Neural crest cell (in vitro differentiated cells): ENCODE results near the gene NTRK1. TPM values are rescaled to one million over a fixed set of nuclear protein-coding genes. Genes with fewer than 3 reads are reported as not detected.

Source experiments
- DNase-seq: peaks from one replicate; pipeline ENCODE4 v3.0.0; 2021; ENCODE audit warnings: low read depth, mixed read lengths, low spot score
- H3K27ac Mint-ChIP-seq: one replicate; pipeline ENCODE4 v1.8.0; 2021; ENCODE audit warnings: mild to moderate bottlenecking, mixed read lengths; ENCODE audit not compliant: unreplicated experiment
- H3K27me3 Mint-ChIP-seq: 2 replicates; pipeline ENCODE4 v1.8.0; 2021; ENCODE audit warnings: low read depth, mild to moderate bottlenecking, mixed read lengths
- H3K36me3 Mint-ChIP-seq: 2 replicates; pipeline ENCODE4 v1.8.0; 2021; ENCODE audit warnings: low read depth, mild to moderate bottlenecking, mixed read lengths
- H3K4me1 Mint-ChIP-seq: 2 replicates; pipeline ENCODE4 v1.8.0; 2021; ENCODE audit warnings: mixed read lengths
- H3K4me3 Mint-ChIP-seq: one replicate; pipeline ENCODE4 v1.8.0; 2021; ENCODE audit warnings: mild to moderate bottlenecking, mixed read lengths
- H3K9me3 Mint-ChIP-seq: 2 replicates; pipeline ENCODE4 v1.8.0; 2021; ENCODE audit warnings: mixed read lengths
- CTCF ChIP-seq: fragments of 200-600 bp; sonication (generic); conservative IDR thresholded peaks from 2 replicates; pipeline ENCODE4 v1.5.0; 2021; ENCODE audit warnings: antibody characterized with exemption, mild to moderate bottlenecking
- long read RNA-seq: library from polyadenylated mRNA; unstranded; transcript quantifications from one replicate; pipeline ENCODE4 v2.0.0, GENCODE V29; 2020
- total RNA-seq: library from RNA; stranded (reverse); gene quantifications from 2 replicates; pipeline ENCODE4 v1.2.1, GENCODE V29; 2021

NTRK1 gene
- 0.21 and 0.27 TPM in 2 replicates for total RNA-seq
- long read RNA-seq = 0 reads

- Mint-ChIP-seq H3K36me3 (no peaks in the 10 kb centered on the region), H3K27me3 (peaks cover 84% of the 10 kb centered on the region), H3K4me3 (peak within 1 kb of the TSS; percentile 66), H3K27ac (no peak within 1 kb of the TSS), H3K9me3 (no peaks in the 10 kb centered on the region), H3K4me1 (peaks cover 35% of the 10 kb centered on the region)
- TF ChIP-seq CTCF = no peak
- DNase-seq = no peak
Measured at GRCh38 chr1:156860628-156861423, at the start of gene NTRK1. TSS of gene NTRK1 (plus strand) at chr1:156860865. CDS start at chr1:156860935, 70 bp downstream.

- no peak for DNase-seq
- TF ChIP-seq CTCF = no peak
- Mint-ChIP-seq H3K36me3 (no peaks in the 10 kb centered on the region), H3K27me3 (peaks cover 33% of the 10 kb centered on the region), H3K4me3 (no peak overlapping the region), H3K27ac (no peak overlapping the region), H3K9me3 (no peaks in the 10 kb centered on the region), H3K4me1 (peaks cover 17% of the 10 kb centered on the region)
Measured at GRCh38 chr1:156811168-156811567, 49.5 kb upstream of the NTRK1 start.

GRCh38 chr1:156812293-156812990 is 48.2 kb upstream of the NTRK1 start:
- no peak for TF ChIP-seq CTCF
- peaks cover 17% of the 10 kb centered on the region for H3K4me1 Mint-ChIP-seq
- peaks cover 36% of the 10 kb centered on the region for H3K27me3 Mint-ChIP-seq
- H3K27ac Mint-ChIP-seq = no peak overlapping the region
- H3K4me3 Mint-ChIP-seq = peak overlapping the region; percentile 28
- no peak for DNase-seq
- no peaks in the 10 kb centered on the region for H3K9me3 Mint-ChIP-seq
- no peaks in the 10 kb centered on the region for H3K36me3 Mint-ChIP-seq

GRCh38 chr1:156813298-156813697 is 47.4 kb upstream of the NTRK1 start:
- Mint-ChIP-seq H3K4me1 (peaks cover 17% of the 10 kb centered on the region), H3K36me3 (no peaks in the 10 kb centered on the region), H3K4me3 (peak overlapping the region; percentile 28), H3K9me3 (no peaks in the 10 kb centered on the region), H3K27me3 (peaks cover 36% of the 10 kb centered on the region), H3K27ac (peak overlapping the region; percentile 20)
- no peak for TF ChIP-seq CTCF
- DNase-seq = no peak

- peaks cover 38% of the 10 kb centered on the region for H3K27me3 Mint-ChIP-seq
- H3K4me1 Mint-ChIP-seq = peaks cover 17% of the 10 kb centered on the region
- peak; percentile 46 for DNase-seq
- H3K36me3 Mint-ChIP-seq = no peaks in the 10 kb centered on the region
- peak; percentile 70 for TF ChIP-seq CTCF
- no peak overlapping the region for H3K4me3 Mint-ChIP-seq
- no peaks in the 10 kb centered on the region for H3K9me3 Mint-ChIP-seq
- H3K27ac Mint-ChIP-seq = no peak overlapping the region
Measured at GRCh38 chr1:156813750-156814570, 46.7 kb upstream of the NTRK1 start.
